Astrocyte (in vitro differentiated cells and primary cell): ENCODE measurements around the gene DYSF.

Experiments used
- CTCF ChIP-seq: IDR thresholded peaks from 2 replicates; pipeline ENCODE4 v1.5.1; 2011; ENCODE audit warnings: low read depth, mild to moderate bottlenecking, inconsistent platforms, low read length, moderate library complexity; ENCODE audit not compliant: insufficient read depth
- EZH2 ChIP-seq: IDR thresholded peaks from 2 replicates; pipeline ENCODE4 v1.6.1; 2012; ENCODE audit warnings: mild to moderate bottlenecking, low read length, inconsistent platforms; ENCODE audit not compliant: insufficient read depth

GRCh38 chr2:71629273-71629672 is 175.9 kb downstream of the DYSF start:
- TF ChIP-seq CTCF (no peak), EZH2 (no peak)
